SK-N-MC (cell line): Measurements from ENCODE around the gene ERG28.

Experiments used
- EZH2 ChIP-seq: fragments of 200-600 bp; sonication (generic); IDR thresholded peaks from one replicate; pipeline ENCODE4 v1.6.1; 2017; ENCODE audit warnings: antibody characterized with exemption
- FOXP2 ChIP-seq: optimal IDR thresholded peaks from 2 replicates; pipeline ENCODE3; 2011; ENCODE audit warnings: mild to moderate bottlenecking, moderate library complexity; ENCODE audit not compliant: insufficient read depth; ENCODE audit errors: extremely low read length, control extremely low read depth
- POLR2AphosphoS5 ChIP-seq: IDR thresholded peaks from 2 replicates; pipeline ENCODE4 v1.6.1; 2012; ENCODE audit warnings: mild to moderate bottlenecking, low read depth, low read length, borderline replicate concordance

DNA sequence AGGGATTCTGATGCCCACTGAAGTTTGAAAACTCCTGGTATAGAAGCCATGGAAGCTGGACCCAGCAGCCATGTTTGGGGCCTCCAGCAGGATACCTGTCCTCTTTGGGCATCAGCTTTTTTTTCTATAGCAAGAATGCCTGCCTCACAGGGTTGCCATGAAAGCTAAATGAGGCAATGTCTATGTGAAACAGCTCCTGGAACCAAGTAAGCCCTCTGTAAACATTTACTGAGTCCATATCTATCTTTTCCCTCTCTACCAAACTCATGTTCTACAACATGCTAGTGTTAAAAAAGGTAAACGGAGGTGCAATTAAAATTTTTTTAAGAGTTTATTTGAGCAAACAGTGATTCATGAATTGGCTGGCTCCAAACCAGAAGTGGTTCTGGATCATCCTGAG, 53.6 kb downstream of the ERG28 start:
- TF ChIP-seq EZH2, result no peak
- no peak for TF ChIP-seq POLR2AphosphoS5
- TF ChIP-seq FOXP2, result no peak
